OCI-LY7 (cell line): ENCODE measurements around the gene MOB3A.

Source experiments
- CTCF ChIP-seq: fragments of 200-600 bp; sonication (generic); conservative IDR thresholded peaks from 2 replicates; pipeline ENCODE4 v1.5.1; 2014; ENCODE audit warnings: mild to moderate bottlenecking, antibody characterized with exemption, low read length, moderate library complexity, mixed read lengths
- EZH2phosphoT487 ChIP-seq: fragments of 200-600 bp; sonication (generic); IDR thresholded peaks from 2 replicates; pipeline ENCODE4 v1.6.1; 2018; ENCODE audit warnings: low read depth, borderline replicate concordance, mild to moderate bottlenecking, mixed run types, antibody characterized with exemption, low read length, moderate library complexity, mixed read lengths

- TF ChIP-seq CTCF (no peak), EZH2phosphoT487 (no peak)
Observed at GRCh38 chr19:2053601-2054389, 42.3 kb downstream of the MOB3A start.
